ENCODE results near the gene OR8G1. TPM values are rescaled to one million over a fixed set of nuclear protein-coding genes. Genes with fewer than 3 reads are reported as not detected.

OR8G1 gene
- total RNA-seq, 1 experiment from 2014 or later: not detected

GRCh38 chr11:124194293-124195188 is 46.4 kb upstream of the OR8G1 start:
- H3K36me3 ChIP-seq (ENCODE audit: control insufficient read depth, insufficient read depth, low read length): no peaks in the 10 kb centered on the region
- H3K27me3 ChIP-seq (ENCODE audit: control insufficient read depth, insufficient read depth, low read length): no peaks in the 10 kb centered on the region
- in situ Hi-C loops (cut with HindIII; ENCODE audit: low pct_unique_long_range_greater_than_20kb, low sequenced_read_pairs): no loop called here
- intact Hi-C loops (cut with micrococcal nuclease; ENCODE audit: unreplicated experiment): loop anchor here (2.0 kb wide), 1 partner anchor 124 kb away; no protein-coding TSS in a partner anchor
- ChIA-PET CTCF (interaction anchor here (1.3 kb wide), 1 partner anchor 123 kb away, joined by 4 read pairs; no protein-coding TSS in a partner anchor), POLR2A (no interaction called here)
- H3K27ac ChIP-seq (ENCODE audit: low read length): no peak overlapping the region
- H3K4me1 ChIP-seq (ENCODE audit: control insufficient read depth, insufficient read depth, low read length): no peaks in the 10 kb centered on the region
- ATAC-seq: no peak
- TF ChIP-seq POLR2AphosphoS5 (IDR thresholded peaks at IDR 0.05; ENCODE audit: low read depth, low read length): no peak
- TF ChIP-seq TCF7L2 (IDR thresholded peaks at IDR 0.05; ENCODE audit: low read depth, low read length): no peak
- TF ChIP-seq, protein P1, sequence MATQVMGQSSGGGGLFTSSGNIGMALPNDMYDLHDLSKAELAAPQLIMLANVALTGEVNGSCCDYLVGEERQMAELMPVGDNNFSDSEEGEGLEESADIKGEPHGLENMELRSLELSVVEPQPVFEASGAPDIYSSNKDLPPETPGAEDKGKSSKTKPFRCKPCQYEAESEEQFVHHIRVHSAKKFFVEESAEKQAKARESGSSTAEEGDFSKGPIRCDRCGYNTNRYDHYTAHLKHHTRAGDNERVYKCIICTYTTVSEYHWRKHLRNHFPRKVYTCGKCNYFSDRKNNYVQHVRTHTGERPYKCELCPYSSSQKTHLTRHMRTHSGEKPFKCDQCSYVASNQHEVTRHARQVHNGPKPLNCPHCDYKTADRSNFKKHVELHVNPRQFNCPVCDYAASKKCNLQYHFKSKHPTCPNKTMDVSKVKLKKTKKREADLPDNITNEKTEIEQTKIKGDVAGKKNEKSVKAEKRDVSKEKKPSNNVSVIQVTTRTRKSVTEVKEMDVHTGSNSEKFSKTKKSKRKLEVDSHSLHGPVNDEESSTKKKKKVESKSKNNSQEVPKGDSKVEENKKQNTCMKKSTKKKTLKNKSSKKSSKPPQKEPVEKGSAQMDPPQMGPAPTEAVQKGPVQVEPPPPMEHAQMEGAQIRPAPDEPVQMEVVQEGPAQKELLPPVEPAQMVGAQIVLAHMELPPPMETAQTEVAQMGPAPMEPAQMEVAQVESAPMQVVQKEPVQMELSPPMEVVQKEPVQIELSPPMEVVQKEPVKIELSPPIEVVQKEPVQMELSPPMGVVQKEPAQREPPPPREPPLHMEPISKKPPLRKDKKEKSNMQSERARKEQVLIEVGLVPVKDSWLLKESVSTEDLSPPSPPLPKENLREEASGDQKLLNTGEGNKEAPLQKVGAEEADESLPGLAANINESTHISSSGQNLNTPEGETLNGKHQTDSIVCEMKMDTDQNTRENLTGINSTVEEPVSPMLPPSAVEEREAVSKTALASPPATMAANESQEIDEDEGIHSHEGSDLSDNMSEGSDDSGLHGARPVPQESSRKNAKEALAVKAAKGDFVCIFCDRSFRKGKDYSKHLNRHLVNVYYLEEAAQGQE (IDR thresholded peaks at IDR 0.05; ENCODE audit: insufficient read depth in 1 of 2, low read depth in 2 of 2, low read length in 1 of 2): no peak
- TF ChIP-seq, protein P2, sequence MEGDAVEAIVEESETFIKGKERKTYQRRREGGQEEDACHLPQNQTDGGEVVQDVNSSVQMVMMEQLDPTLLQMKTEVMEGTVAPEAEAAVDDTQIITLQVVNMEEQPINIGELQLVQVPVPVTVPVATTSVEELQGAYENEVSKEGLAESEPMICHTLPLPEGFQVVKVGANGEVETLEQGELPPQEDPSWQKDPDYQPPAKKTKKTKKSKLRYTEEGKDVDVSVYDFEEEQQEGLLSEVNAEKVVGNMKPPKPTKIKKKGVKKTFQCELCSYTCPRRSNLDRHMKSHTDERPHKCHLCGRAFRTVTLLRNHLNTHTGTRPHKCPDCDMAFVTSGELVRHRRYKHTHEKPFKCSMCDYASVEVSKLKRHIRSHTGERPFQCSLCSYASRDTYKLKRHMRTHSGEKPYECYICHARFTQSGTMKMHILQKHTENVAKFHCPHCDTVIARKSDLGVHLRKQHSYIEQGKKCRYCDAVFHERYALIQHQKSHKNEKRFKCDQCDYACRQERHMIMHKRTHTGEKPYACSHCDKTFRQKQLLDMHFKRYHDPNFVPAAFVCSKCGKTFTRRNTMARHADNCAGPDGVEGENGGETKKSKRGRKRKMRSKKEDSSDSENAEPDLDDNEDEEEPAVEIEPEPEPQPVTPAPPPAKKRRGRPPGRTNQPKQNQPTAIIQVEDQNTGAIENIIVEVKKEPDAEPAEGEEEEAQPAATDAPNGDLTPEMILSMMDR (IDR thresholded peaks at IDR 0.05): no peak
- no peak for TF ChIP-seq SIN3A (IDR thresholded peaks at IDR 0.05; ENCODE audit: borderline replicate concordance, insufficient read depth, low read depth, low read length)
- H3K9me3 ChIP-seq (ENCODE audit: control insufficient read depth, insufficient read depth, low read depth, low read length): no peaks in the 10 kb centered on the region
- BruUV-seq (replicated peaks): no TSS peak
- no peak overlapping the region for H3K4me3 ChIP-seq (ENCODE audit: low read depth in 2 of 2, low read length in 2 of 2)
- DNase-seq (ENCODE audit: low read depth, low spot score): no peak

DNA sequence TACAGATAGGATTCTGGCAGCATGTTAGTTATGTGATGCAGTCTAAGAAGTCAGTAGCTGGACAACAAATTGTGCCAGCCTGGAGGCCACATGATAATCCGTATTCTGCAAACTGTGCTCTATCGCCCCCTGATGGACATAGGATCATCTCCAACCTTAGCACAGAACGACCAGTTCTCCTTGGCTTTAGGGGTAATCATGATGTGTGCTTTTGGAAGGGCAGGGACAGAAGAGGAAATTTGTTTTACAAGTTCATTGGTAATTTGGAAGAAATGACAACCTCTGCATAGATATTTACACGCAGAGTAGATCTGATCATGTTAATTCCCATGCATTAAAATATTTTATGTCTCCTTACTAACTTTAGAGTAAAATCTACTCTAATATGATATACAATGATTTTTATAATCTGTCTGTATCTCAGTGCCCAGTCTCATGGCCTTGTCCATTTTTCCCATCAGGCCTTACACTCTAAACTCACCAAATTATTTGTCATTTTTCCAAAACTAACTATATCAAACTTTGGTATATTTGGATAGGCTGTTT is 45.6 kb upstream of the OR8G1 start:
- Histone ChIP-seq H3K27me3 (ENCODE audit: control insufficient read depth, insufficient read depth, low read length) (no peaks in the 10 kb centered on the region), H3K4me3 (ENCODE audit: low read depth in 2 of 2, low read length in 2 of 2) (no peak overlapping the region), H3K36me3 (ENCODE audit: control insufficient read depth, insufficient read depth, low read length) (no peaks in the 10 kb centered on the region), H3K27ac (ENCODE audit: low read length) (no peak overlapping the region), H3K9me3 (ENCODE audit: control insufficient read depth, insufficient read depth, low read depth, low read length) (no peaks in the 10 kb centered on the region), H3K4me1 (ENCODE audit: control insufficient read depth, insufficient read depth, low read length) (no peaks in the 10 kb centered on the region)
- ATAC-seq (peak; percentile 85), DNase-seq (ENCODE audit: low read depth, low spot score) (peak; percentile 33)
- ChIA-PET CTCF (interaction anchor here (1.3 kb wide), 1 partner anchor 124 kb away, joined by 4 read pairs; no protein-coding TSS in a partner anchor), POLR2A (no interaction called here)
- BruUV-seq (replicated peaks): no TSS peak
- no peak for TF ChIP-seq POLR2AphosphoS5 (IDR thresholded peaks at IDR 0.05; ENCODE audit: low read depth, low read length)
- TF ChIP-seq, protein P2 (IDR thresholded peaks at IDR 0.05): peak; percentile 86
- in situ Hi-C loops (cut with HindIII; ENCODE audit: low pct_unique_long_range_greater_than_20kb, low sequenced_read_pairs) (no loop called here), intact Hi-C loops (cut with micrococcal nuclease; ENCODE audit: unreplicated experiment) (loop anchor here (2.0 kb wide), 1 partner anchor 124 kb away; no protein-coding TSS in a partner anchor)

Measured in Panc1 (cell line).